Erythroblast (primary cell): ENCODE measurements around the gene RBM19.

Experiments used
- GATA1 ChIP-seq: IDR thresholded peaks from 2 replicates; pipeline ENCODE4 v1.6.1; 2011; ENCODE audit warnings: low read depth, mild to moderate bottlenecking, control low read depth, low read length, moderate library complexity
- POLR2A ChIP-seq: IDR thresholded peaks from 2 replicates; pipeline ENCODE4 v1.6.1; 2011; ENCODE audit warnings: mild to moderate bottlenecking, low read length

DNA sequence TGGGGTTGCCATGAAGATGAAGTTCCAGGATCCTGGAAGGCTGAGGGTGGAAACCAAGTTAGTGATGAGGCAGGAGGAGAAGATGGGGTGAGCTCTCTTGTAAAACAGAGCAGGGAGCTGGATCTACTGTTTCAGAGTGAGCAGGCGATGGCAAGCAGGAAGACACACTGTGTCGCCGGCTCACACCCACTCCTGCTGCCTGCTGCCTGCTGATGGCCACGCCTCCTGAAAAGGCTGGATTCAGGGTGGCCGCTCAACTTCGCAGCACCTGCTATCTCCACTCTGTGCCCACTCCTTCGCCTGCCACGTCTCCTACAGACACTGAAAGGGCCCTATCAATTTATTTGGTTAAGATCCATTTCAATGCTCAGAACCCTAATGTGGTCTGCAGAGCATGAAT, 96.1 kb downstream of the RBM19 start:
- TF ChIP-seq POLR2A (no peak), GATA1 (no peak)
